HG03135 (cell line): Measurements from ENCODE around the gene MAGEB3.

ENCODE experiments used
- ATAC-seq: cut with Tn5 transposase; IDR thresholded peaks from one replicate; pipeline ENCODE4 v1.9.1; 2021; ENCODE audit warnings: mild to moderate bottlenecking, moderate library complexity; ENCODE audit not compliant: unreplicated experiment

Gene MAGEB3

DNA sequence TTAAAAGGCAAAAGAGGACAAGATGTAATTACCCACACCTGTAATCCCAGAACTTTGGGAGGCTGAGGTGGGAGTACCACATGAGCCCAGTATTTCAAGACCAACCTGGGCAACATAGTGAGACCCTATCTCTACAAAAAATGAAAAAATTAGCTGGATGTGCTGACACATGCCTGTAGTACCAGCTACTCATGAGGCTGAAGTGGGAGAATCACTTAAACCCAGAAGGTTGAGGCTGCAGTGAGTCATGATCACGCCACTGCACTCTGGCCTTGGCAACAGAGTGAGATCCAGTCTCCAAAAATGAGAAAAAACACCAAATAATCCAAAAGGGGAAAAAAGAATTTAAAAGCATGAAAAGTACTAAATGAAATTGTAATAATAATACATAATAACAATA, 47.9 kb downstream of the MAGEB3 start:
- no peak for ATAC-seq

DNA sequence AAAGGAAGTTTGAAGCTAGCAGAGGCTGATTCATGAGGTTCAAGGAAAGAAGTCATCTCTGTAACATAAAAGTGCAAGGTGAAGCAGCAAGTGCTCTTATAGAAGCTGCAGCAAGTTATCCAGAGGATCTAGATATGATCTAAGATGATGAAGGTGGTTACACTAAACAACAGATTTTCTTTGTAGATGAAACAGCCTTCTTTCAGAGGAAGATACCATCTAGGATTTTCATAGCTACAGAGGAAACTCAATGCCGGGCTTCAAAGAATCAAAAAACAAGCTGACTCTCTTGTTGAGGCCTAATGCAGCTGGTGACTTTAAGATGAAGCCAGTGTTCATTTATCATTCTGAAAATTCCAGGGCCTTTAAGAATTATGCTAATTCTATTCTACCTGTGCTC, 50.0 kb downstream of the MAGEB3 start:
- no peak for ATAC-seq

DNA sequence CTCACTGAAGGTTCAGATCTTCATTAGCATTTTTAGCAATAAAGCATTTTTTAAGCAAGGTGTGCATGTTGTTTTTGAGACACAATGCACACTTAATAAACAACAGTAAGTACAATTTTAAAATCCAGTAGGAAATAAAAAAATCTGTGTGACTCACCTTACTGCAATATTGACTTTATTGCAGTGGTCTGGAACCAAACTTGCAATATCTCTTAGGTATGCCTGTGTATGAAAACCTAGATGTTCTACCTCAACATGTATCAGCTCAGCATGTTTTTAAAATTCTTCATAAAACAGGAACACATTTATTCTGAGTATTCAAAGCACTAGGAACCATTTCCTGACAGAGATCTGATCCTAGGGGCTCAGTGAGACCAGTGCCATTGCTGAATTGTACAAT, 52.1 kb downstream of the MAGEB3 start:
- ATAC-seq, result no peak

DNA sequence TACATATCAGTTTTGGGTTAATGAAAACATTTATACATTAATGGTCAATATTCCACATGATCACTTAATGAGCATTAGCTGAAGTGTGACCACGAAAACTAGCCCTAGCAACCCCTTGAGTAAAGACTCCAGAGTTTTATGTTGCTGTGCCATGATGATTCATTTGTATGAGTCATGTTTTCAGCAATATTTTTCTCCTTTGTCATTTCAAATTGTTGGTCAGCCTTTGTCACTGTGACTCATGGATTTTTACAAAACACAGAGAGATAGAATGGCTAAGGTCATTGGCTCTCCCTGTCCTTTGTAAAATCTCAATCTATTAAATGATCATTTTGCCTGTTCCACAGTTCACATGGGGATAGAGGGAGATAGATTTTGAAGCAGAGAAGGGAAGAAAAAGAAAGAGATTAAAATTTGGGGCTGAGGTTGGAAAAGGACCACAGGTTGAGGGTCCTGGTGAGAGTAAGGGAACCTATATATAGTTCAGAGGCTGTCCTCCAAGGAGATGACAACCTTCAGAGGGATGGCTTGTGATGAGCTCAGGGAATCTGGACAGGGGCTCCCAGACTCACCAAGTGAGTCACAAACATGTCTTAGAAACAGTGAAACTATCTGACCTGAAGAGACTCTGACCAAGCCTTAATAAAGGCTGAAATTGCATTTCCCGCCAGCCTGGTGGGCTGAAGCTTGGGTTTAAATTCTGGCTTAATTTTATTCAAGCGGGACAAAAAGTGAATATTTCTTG, 53.2 kb downstream of the MAGEB3 start:
- ATAC-seq, result no peak
